ENCODE results near the gene CTU2.

DNA sequence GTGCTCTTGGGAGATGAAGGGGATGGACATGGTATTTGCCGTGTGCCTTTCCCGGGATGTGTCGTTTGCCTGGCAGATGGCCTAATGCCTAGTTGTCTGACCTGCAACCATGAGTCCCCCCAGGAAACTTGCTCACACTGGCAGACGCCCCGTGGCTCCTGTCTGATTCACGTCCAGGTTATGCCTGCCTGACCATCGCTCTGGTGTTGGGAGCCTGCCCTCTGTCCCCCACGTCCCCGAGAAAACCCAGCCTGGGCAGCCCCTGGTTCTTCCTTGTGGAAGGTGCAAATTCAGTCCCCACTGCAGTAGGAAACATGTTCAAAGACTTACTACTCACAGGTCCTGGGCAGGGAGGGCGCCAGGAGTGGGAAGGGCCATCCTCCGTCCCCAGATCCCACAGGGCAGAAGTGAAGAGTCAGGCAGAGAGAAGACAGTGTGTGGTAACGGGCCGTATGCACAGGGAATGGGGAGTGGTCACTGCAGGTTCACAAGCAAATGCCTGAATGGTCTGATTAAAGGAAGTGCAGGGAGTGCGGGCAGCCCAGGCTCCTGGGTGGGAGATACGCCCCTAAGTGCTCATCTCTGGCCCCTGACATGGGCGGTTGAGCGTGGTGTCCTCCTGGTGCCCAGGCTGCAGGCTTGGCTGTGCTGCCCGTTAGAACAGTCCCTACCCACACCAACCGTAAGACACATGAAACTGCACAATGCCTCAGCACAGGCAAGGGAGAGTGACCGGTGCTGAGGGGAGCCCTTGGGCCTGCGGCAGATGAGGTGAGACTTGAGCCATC is 15.8 kb upstream of the CTU2 start:
- TF ChIP-seq, protein P1, sequence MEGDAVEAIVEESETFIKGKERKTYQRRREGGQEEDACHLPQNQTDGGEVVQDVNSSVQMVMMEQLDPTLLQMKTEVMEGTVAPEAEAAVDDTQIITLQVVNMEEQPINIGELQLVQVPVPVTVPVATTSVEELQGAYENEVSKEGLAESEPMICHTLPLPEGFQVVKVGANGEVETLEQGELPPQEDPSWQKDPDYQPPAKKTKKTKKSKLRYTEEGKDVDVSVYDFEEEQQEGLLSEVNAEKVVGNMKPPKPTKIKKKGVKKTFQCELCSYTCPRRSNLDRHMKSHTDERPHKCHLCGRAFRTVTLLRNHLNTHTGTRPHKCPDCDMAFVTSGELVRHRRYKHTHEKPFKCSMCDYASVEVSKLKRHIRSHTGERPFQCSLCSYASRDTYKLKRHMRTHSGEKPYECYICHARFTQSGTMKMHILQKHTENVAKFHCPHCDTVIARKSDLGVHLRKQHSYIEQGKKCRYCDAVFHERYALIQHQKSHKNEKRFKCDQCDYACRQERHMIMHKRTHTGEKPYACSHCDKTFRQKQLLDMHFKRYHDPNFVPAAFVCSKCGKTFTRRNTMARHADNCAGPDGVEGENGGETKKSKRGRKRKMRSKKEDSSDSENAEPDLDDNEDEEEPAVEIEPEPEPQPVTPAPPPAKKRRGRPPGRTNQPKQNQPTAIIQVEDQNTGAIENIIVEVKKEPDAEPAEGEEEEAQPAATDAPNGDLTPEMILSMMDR (IDR thresholded peaks at IDR 0.05), result no peak
- TF ChIP-seq POLR2A (IDR thresholded peaks at IDR 0.05), result no peak
